HCT116 (cell line): ENCODE results near the gene KRTAP12-3. TPM values are rescaled to one million over a fixed set of nuclear protein-coding genes. Genes with fewer than 3 reads are reported as not detected.
"Not testable (repeated sequence)": the region's sequence is repeated elsewhere in the genome, so short reads cannot be mapped to it uniquely, and the experiment has no call there.

Experiments used
- ATAC-seq: fragments of 200-7000 bp; cut with Tn5 transposase; 2 replicates; pipeline ENCODE4 v1.9.1; 2020; ENCODE audit warnings: mild to moderate bottlenecking, moderate library complexity
- BruUV-seq: library from RNA; stranded (reverse); fragments of 400-500 nt; replicated peaks from 2 replicates; lab custom pipeline; 2021; lab: Mats Ljungman, UMichigan
- CTCF ChIA-PET: fragments of 300-600 bp; sonication (Branson Sonifier 250); formaldehyde crosslinking; loops from one replicate; lab custom pipeline; 2021; ENCODE audit warnings: antibody characterized with exemption; lab: Charles Lee
- POLR2A ChIA-PET: fragments of 300-600, 350-600 bp; sonication (Branson Sonifier 250); formaldehyde crosslinking; loops from one replicate; lab custom pipeline; 2021; ENCODE audit warnings: antibody characterized with exemption; lab: Charles Lee
- RAD21 ChIA-PET, 2 experiments: fragments of 300-600 bp; sonication (Branson Sonifier 250); formaldehyde crosslinking; loops; one replicate each; lab custom pipeline; 2023; ENCODE audit warnings: low total read pairs in 2 of 2; ENCODE audit not compliant: uncharacterized antibody in 2 of 2, unreplicated experiment in 2 of 2, low non-redundant PET in 1 of 2; lab: Charles Lee
- DNase-seq: peaks from one replicate; pipeline ENCODE4 v3.0.0-alpha.2; 2010; ENCODE audit warnings: low read depth, low spot score
- H2AFZ ChIP-seq: fragments of 200-600 bp; shearing (Covaris generic), sonication (generic); 2 replicates; pipeline ENCODE4 v1.6.1; 2017; ENCODE audit warnings: low read depth, mixed run types, mixed read lengths, antibody characterized with exemption, low read length; ENCODE audit not compliant: poor library complexity, severe bottlenecking
- H3K27ac ChIP-seq: 2 replicates; pipeline ENCODE4 v1.5.1; 2012; ENCODE audit warnings: low read depth, low read length
- H3K27me3 ChIP-seq: fragments of 200-600 bp; sonication (generic); 2 replicates; pipeline ENCODE4 v1.6.1; 2016; ENCODE audit warnings: mixed run types, low read length, mixed read lengths; ENCODE audit not compliant: insufficient read depth
- H3K36me3 ChIP-seq, 2 experiments: fragments of 200-500 bp in 1 of 2; fragments of 200-600 bp in 1 of 2; sonication (Bioruptor generic) in 1 of 2; sonication (generic) in 1 of 2; 2 replicates each; pipeline versions ENCODE4 v1.5.1 to v1.6.1; 2014 to 2016; ENCODE audit warnings: low read length in 2 of 2, inconsistent platforms in 1 of 2, mixed read lengths in 1 of 2, mixed run types in 1 of 2; ENCODE audit not compliant: insufficient read depth in 2 of 2, control insufficient read depth in 1 of 2
- H3K4me1 ChIP-seq, 2 experiments: fragments of 200-600 bp in 1 of 2; sonication (generic) in 1 of 2; 2 replicates each; pipeline versions ENCODE4 v1.5.1 to v1.6.1; 2012 to 2017; ENCODE audit warnings: low read length in 2 of 2, inconsistent platforms in 1 of 2, mild to moderate bottlenecking in 1 of 2, mixed read lengths in 1 of 2, mixed run types in 1 of 2, moderate library complexity in 1 of 2; ENCODE audit not compliant: insufficient read depth in 2 of 2, control insufficient read depth in 1 of 2
- H3K4me2 ChIP-seq: fragments of 200-600 bp; sonication (generic); 2 replicates; pipeline ENCODE4 v1.6.1; 2017; ENCODE audit warnings: mixed run types, low read length, mixed read lengths
- H3K4me3 ChIP-seq, 2 experiments: fragments of 200-600 bp in 1 of 2; sonication (generic) in 1 of 2; replicated peaks in 1 of 2; 2 replicates each; pipeline ENCODE4 v1.5.1; 2011 to 2016; ENCODE audit warnings: low read length in 2 of 2, control low read depth in 1 of 2, low read depth in 1 of 2, mild to moderate bottlenecking in 1 of 2, mixed read lengths in 1 of 2, mixed run types in 1 of 2
- H3K79me2 ChIP-seq: fragments of 200-600 bp; sonication (generic); 2 replicates; pipeline ENCODE4 v1.6.1; 2017; ENCODE audit warnings: mild to moderate bottlenecking, mixed run types, low read length, moderate library complexity, mixed read lengths; ENCODE audit not compliant: insufficient read depth
- H3K9ac ChIP-seq: fragments of 200-600 bp; sonication (generic); 2 replicates; pipeline ENCODE4 v1.6.1; 2016; ENCODE audit warnings: low read length, mixed read lengths
- H3K9me2 ChIP-seq: fragments of 200-600 bp; sonication (generic), shearing (Covaris generic); 2 replicates; pipeline ENCODE4 v1.6.1; 2017; ENCODE audit warnings: mixed run types, mild to moderate bottlenecking, moderate library complexity; ENCODE audit not compliant: insufficient read depth
- H3K9me3 ChIP-seq, 2 experiments: fragments of 200-500 bp in 1 of 2; fragments of 200-600 bp in 1 of 2; sonication (Bioruptor generic) in 1 of 2; sonication (generic) in 1 of 2; 2 replicates each; pipeline ENCODE4 v1.6.1; 2014 to 2017; ENCODE audit warnings: low read length in 2 of 2, mixed read lengths in 2 of 2, inconsistent platforms in 1 of 2, low read depth in 1 of 2, mild to moderate bottlenecking in 1 of 2, mixed run types in 1 of 2, moderate library complexity in 1 of 2; ENCODE audit not compliant: control insufficient read depth in 1 of 2, insufficient read depth in 1 of 2
- H4K20me1 ChIP-seq: fragments of 200-600 bp; sonication (generic), shearing (Covaris generic); 2 replicates; pipeline ENCODE4 v1.6.1; 2017; ENCODE audit warnings: mixed run types, mild to moderate bottlenecking, moderate library complexity; ENCODE audit not compliant: insufficient read depth
- CBX3 ChIP-seq: IDR thresholded peaks from 2 replicates; pipeline ENCODE4 v1.6.1; 2012; ENCODE audit warnings: low read depth
- CTCF ChIP-seq, 3 experiments: fragments of 200-600 bp in 1 of 3; sonication (generic) in 1 of 3; IDR thresholded peaks in 2 of 3; conservative IDR thresholded peaks in 1 of 3; 2 replicates each; pipeline ENCODE4 v1.5.1; 2012 to 2017; ENCODE audit warnings: low read depth in 2 of 3, low read length in 2 of 3, antibody characterized with exemption in 1 of 3, borderline replicate concordance in 1 of 3, control low read depth in 1 of 3, mild to moderate bottlenecking in 1 of 3, mixed read lengths in 1 of 3, mixed run types in 1 of 3, moderate library complexity in 1 of 3; ENCODE audit not compliant: insufficient read depth in 1 of 3
- ZBTB33 ChIP-seq: IDR thresholded peaks from 2 replicates; pipeline ENCODE4 v1.6.1; 2011; ENCODE audit warnings: mild to moderate bottlenecking, low read length, moderate library complexity; ENCODE audit not compliant: insufficient replicate concordance; ENCODE audit errors: extremely low read depth
- ZNF274 ChIP-seq: fragments of 200-500 bp; sonication (Bioruptor generic); IDR thresholded peaks from 2 replicates; pipeline ENCODE4 v1.6.1; 2014; ENCODE audit warnings: mild to moderate bottlenecking, low read depth, low read length, inconsistent platforms
- intact Hi-C: fragments of 100-400 bp; cut with micrococcal nuclease; formaldehyde crosslinking; loops from 2 replicates; pipeline ENCODE4 v1.10.0; 2022
- total RNA-seq: library from RNA; stranded (reverse); gene quantifications from one replicate; pipeline ENCODE4 v1.2.1, GENCODE V29; 2021; ENCODE audit not compliant: unreplicated experiment

The KRTAP12-3 gene
- total RNA-seq, 1 experiment from 2014 or later: not detected

DNA sequence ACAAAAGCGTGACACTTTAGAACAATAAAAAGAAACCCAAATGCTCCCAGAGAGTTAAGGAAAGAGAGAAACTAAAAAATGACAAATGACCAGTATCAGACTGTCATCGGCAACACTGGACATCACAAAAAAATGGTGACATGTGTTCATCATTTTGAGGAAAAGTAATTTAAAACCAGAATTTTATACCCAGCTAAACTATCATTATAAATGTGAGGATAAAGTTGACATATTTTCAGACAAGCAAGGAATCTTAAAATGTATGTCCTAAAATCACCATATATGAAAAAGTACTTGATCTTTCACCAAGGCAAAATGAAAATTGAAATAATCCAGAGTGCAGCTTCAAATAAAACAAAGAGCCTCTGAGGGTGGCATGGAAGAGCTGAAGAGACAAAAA lies 12.9 kb upstream of the KRTAP12-3 start (continued):
- TF ChIP-seq ZBTB33 (no peak), CTCF (IDR thresholded peaks at IDR 0.05 in 2 of 3, conservative IDR thresholded peaks at IDR 0.05 in 1 of 3; ENCODE audit: borderline replicate concordance in 1 of 3, insufficient read depth in 1 of 3, low read depth in 2 of 3, low read length in 2 of 3) (no peak), CBX3 (no peak), ZNF274 (no peak)

DNA sequence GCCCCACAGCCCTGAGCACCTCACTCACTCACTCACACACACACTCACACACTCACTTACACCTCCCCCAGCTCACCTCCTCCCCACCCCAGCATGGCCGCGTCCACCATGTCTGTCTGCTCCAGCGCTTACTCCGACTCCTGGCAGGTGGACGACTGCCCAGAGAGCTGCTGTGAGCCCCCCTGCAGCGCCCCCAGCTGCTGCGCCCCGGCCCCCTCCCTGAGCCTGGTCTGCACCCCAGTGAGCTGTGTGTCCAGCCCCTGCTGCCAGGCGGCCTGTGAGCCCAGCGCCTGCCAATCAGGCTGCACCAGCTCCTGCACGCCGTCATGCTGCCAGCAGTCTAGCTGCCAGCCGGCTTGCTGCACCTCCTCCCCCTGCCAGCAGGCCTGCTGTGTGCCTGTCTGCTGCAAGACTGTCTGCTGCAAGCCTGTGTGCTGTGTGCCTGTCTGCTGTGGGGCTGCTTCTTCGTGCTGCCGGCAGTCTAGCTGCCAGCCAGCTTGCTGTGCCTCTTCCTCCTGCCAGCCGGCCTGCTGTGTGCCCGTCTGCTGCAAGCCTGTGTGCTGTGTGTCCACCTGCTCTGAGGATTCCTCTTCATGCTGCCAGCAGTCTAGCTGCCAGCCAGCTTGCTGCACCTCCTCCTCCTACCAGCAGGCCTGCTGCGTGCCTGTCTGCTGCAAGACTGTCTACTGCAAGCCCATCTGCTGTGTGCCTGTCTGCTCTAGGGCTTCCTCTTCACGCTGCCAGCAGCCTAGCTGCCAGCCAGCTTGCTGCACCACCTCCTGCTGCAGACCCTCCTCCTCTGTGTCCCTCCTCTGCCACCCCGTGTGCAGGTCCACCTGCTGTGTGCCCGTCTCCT lies 11.1 kb upstream of the KRTAP12-3 start, which contains the start of gene KRTAP10-11:
Gene KRTAP10-11, plus strand, starts transcription at position 49 of the 856 bp plus-strand sequence. Its CDS starts 45 bp downstream, at position 94.
- H4K20me1 ChIP-seq, H3K36me3 ChIP-seq, H3K9me2 ChIP-seq, ATAC-seq, H3K27ac ChIP-seq, RAD21 ChIA-PET, POLR2A ChIA-PET, H2AFZ ChIP-seq, H3K4me1 ChIP-seq, intact Hi-C loops, H3K4me3 ChIP-seq, H3K27me3 ChIP-seq, H3K79me2 ChIP-seq, H3K4me2 ChIP-seq, DNase-seq, CTCF ChIA-PET, H3K9ac ChIP-seq, BruUV-seq: not testable (repeated sequence)
- H3K9me3 ChIP-seq: peaks cover 6 to 17% of the 10 kb centered on the region in 2 experiments; a peak in 2 of 4 replicates
